ENCODE data around the gene AGMO.

Gene AGMO

DNA sequence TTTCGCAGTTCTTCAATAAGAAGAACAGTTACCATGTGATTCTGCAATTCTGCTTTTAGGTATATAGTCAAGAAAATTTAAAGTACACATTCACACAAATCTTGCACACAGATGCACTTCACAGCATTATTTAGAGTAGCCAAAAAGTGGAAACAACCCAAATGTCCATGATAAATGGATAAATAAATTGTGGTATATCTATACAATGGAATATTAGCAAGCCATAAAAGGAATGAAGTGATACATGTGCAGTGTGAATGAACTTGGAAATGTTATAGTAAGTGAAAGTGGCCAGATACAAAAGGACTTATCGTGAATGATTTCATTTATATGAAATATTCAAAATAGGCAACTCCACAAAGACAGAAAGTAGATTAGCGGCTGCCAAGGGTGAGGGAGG is 109.1 kb downstream of the AGMO start:
- DNase-seq = no peak

DNA sequence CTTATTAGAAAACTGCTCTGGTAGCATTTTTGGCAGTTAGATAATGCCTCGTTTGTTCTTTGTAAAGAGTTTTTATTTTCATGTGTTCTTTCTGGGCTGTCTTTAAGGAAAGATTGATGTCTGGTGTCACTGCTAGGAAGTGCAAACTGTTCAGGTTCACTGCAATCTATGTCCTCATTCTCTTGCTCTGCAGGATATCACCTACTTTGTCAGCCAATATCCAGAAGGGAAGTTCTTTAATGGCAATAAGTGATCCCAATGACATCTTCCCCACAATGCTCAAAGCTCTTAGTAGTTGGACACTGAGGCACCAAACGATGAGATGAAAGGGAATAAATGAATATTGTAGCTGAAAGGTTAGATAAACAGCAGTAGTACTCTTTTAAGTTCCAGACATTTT is 115.1 kb downstream of the AGMO start:
- DNase-seq = no peak

DNA sequence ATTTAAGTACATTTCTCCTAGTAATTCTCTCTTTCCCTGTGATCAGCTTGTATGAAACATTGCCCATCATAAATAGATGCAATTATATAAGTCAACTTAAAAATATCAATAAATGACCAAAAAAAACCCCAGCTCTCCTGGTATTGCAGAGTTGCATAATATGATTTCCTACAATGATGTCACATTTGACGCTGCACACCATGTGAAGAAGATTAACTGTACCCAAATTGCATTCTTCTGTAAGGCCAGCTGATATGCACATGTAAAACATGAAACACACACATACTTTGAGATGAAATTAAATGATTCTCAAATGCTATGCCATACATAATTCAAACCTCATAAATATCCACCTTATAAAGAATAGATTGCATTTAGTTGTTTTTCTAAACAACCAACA is 115.5 kb downstream of the AGMO start:
- no peak for DNase-seq

DNA sequence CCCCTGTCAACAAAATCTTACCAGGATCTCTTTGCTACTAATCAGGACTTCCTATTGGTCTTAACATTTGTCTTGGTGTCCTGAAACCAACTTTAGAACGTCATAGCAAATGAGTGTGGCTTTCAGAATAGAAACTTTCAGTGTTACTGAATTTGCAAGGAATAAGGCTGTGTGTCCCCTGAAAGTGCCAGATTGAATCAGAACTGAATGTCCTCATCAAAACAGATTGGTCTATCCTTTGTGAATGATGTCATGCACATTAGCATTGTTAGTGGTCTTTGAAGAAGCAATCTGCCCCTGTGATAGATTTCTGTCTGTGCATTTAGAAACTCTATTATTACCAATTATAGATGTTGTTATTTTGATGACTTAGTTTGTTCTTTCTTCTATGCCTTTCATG is 119.9 kb downstream of the AGMO start:
- DNase-seq = no peak

DNA sequence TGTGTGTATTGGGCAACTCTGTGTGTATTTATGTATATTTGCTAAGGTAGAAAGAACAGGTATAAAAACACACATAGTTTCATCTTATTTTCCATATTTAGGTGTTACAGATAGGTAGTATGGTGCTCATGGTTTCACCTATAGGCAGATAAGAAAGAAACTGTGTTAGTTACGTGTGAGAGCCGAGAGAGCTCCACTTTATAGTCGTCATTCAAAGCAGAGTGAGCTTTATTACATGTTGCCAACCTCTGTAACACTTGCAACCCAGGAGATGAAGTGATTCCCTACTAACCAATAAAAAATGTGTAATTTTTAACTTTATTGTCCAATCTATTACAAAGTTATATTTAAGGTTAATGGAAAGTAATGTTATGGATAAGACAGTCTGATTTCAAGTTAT is 121.3 kb downstream of the AGMO start:
- DNase-seq = no peak

DNA sequence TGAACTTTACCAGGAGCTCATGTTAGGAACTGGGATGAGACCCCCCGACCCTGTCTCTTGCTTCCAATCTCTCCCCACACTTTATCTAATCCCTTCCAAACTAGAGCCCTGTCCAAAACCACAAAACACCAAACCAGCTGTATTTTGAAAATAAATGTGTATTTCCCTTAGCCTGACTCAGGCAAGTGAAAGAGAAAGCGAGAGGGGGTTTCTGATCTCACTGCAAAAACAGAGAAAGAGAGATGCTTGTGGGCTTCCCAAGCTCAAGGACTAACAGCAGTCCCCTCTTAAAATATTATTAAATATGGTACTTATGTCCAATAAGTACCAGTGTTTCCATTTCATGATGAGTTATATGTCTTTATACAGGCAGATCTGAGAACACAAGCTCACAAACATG is 122.0 kb downstream of the AGMO start:
- DNase-seq = no peak

DNA sequence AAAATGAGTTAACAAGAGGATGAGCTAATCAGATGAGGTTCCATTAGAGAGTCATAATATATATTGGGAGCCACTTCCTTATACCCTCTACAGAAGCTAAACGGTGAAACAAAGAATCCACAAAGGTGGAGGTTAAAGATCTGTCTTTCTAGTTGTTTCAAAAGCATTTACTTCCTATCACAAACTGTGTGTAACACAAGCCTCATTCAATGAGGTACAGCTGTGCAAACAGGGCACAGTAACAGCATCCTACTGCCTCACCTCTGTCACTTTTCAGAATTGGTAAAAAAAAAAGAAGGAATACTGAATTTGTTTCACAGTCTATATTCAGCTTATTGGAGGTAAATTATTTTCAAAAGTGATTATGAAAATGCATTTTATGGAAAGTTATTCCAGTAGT is 128.7 kb downstream of the AGMO start:
- no peak for DNase-seq

DNA sequence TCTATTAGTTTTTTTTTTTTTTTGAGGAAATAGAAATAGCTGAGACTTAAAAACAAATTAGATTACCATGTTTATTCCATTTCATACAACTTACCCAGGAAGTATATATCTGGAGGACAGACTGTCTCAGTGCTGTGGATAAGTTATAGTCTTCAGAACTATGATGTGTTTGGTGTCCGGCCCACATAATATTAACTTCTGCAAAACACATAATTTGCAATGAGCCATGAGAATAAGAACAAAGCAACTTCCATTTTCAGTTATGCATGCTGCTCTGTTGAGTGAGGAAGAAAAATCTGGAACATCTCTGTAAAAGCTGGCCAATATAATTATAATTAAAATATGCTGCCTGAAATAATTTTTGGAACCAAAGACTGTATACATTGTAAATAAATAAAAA is 130.9 kb downstream of the AGMO start:
- DNase-seq = no peak

DNA sequence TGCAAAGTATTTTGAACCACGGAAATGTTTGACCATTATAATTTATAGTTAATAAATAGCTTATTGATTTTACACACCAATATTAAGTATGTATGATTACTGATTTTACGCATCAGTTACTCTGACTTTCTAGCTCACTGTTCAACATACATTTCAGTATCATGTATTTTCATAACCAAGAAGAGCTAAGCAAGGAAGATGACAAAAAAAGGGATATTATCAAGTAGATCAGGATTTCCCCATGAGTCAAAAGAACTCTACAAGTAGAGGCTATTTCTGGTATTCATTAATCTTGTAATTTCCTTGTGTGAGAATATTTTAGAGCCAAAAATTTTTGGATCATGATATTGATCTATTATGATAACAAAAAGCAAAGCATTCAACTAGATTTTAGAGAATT is 131.6 kb downstream of the AGMO start:
- DNase-seq = no peak

DNA sequence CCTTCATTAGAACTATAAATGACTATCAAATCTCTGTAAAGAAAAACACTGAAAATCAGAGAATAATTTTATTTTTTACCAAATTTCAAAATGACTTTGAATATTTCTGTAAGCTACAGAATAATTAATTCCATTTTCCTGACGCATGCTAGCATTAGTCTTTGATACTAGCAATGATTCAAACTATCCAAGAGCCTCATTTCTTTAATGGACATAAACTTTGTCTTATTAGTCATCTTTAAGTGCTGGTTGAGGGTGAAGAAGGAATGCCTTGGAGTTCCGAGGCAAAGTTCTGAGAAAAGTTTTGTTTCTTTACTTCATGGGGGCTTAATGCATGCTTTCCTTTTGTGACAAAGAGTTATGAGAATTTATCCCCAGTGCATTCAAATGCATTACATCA is 137.3 kb downstream of the AGMO start:
- DNase-seq = no peak

DNA sequence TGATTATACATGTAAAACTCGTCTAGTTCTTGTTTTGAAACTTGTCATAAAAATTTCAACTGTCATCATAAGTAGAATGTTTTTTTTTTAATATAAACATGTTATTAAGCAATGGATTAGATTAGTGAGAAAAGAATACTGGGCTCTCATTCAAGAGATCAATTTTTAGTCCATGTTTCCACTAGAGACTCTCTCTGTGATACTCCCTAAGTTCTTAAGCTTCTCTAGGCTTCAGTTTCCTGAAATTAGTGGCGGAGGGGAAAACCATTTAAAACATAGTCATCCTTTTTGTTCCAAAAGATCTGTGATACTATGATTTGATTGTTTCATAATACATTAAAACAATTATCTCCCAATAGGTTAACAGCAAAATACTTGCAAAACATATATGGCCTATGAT is 142.2 kb downstream of the AGMO start:
- no peak for DNase-seq

DNA sequence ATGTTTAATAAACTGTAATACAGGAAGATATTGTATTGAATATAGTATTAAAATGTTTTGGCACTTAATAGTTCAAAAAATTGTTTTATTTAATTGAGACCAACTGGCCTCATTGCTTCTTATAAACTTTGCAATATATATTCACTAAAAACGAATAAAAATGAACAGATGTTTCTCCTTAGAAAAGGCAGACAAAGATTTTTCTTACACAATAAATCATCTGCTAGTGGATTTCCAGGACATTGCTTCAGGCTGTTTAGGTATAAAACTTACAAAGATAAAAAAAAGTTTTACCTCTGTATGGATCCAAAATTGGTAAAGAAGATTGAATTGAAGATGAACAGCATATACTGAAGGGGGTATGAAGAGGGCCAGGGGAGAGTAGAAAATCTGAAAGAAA is 143.6 kb downstream of the AGMO start:
- DNase-seq = no peak

DNA sequence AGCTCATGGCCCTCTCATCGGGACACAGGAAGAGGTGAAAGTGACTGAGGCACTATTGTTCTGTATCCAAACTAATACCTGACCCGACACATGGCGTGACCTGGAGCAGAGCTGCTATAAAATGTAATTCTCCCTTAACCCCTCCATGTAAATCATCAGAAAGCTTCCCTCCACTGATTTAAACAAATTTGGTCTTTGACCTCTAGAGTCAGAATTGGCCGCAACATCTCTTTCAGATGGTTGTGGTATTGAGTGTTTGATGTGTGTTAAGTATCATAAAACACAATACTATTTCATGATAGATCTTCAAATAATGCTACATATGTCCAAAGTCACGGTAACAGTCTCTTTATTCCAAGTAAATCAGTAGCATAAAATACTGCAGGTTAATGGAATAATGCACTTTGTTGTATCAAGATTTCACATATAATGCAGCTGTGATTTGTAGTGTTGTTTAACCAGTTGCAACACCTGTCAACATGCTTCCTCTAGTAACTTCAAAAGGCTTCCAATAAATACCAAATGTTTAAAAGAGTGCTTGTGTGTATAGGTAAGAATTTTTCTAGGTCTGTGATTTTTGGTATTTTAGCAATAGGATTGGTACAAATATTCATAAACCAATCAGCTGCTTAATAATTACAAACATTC is 144.3 kb downstream of the AGMO start:
- DNase-seq = no peak

DNA sequence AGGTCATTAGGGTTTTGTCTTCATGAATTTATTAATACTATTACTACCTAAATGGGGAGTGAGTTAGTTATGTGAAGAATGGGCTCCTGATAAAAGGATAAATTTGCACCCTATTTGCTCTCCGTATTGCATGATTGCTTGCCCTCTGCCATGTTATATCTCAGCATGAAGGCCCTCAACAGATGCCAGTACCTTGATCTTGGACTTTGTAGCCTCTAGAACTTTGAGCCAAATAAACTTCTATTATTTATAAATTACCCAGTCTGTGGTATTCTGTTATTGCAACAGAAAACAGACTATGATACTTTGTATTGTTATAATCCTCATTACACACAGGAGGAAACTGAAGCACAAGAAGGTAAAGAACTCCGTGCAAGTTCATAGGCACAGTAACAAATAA is 150.8 kb downstream of the AGMO start:
- no peak for DNase-seq

DNA sequence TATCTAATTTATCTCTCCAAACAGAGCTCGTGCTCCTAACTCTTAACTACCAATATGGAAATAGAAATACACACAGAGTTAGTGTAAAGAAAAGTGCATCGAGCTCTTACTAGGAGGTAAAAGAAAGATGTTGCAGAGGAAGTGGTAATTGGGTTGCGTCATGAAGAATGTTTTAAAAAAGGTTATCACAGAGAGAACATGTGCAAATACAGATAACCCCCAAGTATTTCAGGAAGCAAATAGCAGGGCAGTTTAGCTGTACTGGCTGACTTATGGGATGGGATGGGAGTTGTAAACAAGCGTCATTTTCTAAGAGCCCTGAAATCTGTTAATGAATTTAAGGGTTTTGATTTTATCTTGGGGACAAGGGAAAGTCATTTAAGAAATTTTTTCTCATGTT is 153.9 kb downstream of the AGMO start:
- DNase-seq = no peak

DNA sequence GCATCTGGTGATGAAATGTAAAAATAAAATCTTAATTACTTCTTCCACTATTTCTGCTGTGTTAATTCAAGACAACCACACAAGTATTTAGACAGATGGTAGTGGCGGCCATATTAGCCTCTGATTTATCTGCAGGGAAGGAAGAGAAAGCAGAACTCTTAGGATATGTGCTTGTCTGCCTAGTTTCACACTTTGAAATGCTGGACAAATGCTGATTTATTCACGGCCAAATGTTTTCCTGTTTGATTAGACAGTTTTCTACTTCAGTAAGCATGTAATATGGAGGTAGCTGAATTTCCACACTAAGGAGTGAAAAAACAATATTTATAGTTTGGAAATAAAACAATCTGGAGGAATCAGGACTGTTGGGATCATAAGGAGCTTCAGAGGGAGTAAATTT is 158.1 kb downstream of the AGMO start:
- DNase-seq = no peak

DNA sequence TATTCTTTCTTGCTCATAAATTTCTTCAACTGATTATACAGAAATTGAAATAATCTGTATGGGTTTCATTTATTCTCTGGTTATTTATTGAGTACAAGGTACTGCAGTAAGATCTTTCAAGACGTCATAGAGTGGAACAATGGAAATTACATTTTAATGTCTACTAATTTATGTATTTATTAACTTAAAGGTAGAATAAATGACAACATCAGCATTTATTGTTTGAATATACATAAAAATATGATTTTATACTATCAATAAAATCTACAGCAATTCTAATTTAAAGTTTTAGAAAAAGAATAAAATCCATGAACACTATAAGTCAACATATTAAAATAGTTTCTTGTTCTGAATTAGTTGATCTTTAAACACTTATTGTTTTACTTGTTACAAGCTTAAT is 158.5 kb downstream of the AGMO start:
- no peak for DNase-seq

DNA sequence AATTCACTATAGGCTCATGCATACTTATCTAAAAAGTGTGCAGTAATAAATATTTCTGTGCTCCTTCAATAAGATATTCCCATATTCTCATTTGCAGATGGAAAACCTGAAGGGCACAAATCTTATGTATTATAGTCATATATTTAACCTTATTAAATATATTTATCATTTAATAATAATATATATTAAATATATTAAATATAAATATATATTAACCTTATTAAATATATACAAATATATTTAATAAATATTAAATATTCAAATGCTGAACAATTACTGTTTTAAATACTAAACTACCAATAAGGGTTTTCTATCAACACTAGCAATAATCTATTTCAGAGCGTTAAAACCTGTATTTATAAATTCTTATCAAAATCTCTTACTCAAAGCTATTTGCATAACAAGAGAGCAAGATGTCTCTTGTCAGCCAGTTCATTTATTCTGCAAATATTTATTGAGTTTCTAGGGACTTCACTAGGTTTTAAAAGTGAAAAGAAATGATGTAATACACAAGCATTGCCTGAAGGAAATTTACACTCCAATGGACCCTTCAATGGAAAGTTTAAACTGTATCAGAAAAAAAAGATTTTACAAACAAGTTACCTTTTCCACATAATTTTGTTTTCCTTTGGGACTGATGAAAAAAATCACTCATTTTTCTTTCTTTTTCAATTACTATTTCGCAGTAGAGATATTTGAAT is 159.2 kb downstream of the AGMO start:
- DNase-seq = no peak

DNA sequence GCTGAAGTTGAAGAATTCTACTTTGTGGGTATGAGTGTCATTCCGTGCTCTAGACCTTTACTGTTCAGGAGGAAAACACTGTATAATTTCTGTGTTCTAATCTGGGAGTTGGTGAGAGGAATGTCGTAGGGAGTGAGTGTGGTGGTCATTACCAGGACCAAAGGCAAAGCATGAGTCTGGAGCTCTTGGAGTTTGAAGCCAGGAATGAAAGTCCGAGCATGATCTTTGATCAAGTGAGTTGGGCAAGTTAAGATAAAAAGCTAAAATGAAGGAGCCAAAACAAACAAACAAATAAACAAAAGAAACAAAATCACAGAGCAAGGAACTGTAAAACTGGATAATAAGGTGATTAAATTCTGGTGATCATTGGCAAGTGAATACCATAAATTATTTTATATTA is 161.4 kb downstream of the AGMO start:
- DNase-seq = no peak

DNA sequence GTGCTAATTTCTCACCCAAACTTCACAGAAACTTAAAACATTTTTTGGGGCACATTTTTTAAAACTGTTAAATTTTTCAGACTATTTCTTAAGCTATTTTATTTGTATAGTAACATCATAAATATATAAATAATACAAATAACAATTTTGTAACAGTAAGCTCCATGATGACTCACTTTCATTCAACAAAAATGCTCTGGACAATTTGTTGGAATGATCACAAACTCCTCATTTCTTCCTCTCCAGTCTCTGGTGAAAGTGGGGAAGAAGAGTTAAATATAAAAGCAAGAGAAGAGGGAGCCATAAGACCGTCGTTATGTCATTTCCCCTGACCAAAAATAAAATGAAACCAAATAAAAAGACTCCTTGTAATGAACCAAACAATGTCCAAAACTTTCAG is 162.4 kb downstream of the AGMO start:
- DNase-seq = no peak

DNA sequence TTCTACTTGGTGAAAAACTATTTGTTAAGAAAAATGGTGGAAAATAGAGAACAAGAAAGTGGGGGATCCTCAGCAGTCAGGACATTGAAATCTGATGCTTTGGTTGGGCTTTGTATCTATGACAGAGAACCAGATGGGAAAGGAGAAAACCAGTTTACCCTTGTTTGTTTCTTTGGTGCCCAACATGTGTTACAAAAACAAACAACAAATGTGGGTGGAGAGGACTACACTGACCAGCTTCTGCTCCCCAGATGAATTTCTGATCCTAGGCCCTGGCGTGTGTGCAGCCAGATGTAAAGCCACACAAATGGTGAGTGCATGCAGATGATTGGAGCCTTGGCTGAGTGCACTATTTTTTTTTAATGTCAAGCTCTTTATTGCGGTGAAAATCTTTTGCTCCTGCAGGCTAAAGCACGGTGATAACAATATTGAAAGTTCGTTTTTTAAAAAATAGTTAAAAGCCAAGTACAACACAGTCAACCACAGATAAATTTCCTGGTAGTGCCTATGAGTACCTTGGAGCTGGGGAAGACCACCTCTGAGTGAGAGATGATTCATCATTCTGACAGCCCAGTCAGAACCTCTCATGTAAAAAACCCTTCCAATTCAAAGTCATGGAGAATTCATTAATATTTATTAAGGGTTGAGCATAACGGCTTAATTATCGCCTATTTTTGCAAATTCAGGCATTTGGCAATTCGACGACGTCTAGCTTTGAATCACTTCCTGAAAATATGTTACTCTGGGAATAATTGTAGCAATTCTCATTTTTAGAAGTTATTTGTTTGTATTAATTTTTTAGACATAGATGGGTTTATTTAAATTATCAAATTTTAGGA is 163.7 kb downstream of the AGMO start:
- DNase-seq = no peak

DNA sequence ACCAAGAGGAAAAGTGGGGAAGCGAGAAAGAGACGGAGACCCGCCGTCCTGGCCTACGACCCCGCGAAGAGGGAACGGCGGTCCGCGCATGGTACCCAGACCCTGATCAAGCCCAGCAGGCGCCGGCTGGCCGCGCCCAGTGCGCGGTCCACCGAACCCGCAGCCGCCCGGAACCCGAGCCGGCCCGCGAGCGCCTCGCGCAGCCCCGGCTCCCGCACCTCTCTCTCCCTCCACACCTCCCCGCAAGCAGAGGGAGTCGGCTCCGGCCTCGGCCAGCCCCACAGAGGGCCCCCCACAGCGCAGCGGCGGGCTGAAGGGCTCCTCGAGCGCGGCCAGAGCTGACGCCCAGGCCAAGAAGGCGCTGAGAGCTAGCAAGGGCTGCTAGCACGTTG is 164.7 kb downstream of the AGMO start:
- no peak for DNase-seq

DNA sequence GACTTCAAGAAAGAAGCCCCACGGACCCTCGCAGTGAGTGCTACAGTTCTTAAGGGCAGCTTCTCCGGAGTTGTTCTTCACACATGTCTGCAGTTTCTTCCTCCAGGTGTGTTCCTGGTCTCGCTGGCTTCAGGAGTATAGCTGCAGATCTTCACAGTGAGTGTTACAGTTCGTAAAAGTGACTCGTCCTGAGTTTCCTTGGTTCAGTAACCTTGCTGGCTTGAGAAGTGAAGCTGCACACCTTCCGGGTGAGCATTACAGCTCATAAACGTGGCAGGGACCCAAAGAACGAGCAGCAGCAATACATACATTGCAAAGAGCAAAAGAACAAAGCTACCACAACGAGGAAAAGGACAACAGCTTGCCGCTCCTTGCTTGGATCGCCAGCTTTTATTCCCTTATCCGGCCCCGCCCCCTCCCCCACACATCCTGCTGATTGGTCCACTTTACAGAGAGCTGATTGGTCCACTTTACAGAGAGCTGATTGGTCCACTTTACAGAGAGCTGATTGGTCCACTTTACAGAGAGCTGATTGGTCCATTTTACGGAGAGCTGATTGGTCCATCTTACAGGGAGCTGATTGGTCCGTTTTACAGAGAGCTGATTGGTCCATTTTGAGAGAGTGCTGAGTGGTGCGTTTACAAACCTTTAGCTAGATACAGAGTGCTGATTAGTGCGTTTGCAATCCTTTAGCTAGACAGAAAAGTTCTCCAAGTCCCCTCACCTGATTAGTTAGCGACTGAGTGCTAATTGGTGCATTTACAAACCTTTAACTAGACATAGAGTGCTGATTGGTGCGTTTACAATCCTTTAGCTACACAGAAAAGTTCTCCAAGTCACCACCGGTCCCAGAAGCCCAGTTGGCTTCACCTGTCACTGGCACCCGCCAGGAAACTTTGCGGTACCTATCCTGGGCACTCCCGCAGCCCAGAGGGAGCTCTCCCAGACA is 165.3 kb downstream of the AGMO start:
- DNase-seq = no peak
